ENCODE data around the gene HAP1.

DNA sequence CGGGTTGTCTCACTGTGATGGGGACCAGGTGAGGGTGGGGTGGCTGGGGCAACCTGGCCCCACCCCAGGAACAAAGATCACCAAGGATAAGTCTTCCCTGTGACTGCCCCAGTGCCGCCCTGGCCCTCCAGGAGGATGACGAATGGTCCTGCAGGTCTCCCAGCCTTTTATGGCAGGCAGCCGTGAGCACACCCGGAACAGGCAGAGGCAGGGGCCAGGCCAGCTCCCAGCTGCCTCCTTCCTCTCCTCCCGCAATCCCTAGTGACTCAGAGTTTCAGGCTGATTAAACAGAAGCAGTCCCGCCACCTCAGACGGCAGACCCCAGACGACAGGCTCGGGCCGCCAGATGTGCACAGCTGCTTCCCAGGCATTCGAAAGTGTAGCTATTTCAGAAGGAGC is 38.7 kb upstream of the HAP1 start:
- TF ChIP-seq POLR2A (IDR thresholded peaks at IDR 0.05) (no peak), CTCF (IDR thresholded peaks at IDR 0.05) (no peak)
